H1 (cell line): ENCODE data around the gene RBM43. TPM values are rescaled to one million over a fixed set of nuclear protein-coding genes. Genes with fewer than 3 reads are reported as not detected.

Source experiments
- CTCF ChIA-PET: fragments of 300-600 bp; sonication (Branson Sonifier 250); formaldehyde crosslinking; loops from one replicate; lab custom pipeline; 2021; ENCODE audit not compliant: partially characterized antibody; lab: Charles Lee
- POLR2A ChIA-PET: fragments of 300-600 bp; sonication (Branson Sonifier 250); formaldehyde crosslinking; loops from one replicate; lab custom pipeline; 2021; ENCODE audit warnings: inconsistent platforms; ENCODE audit not compliant: partially characterized antibody; lab: Charles Lee
- DNase-seq, 2 experiments: peaks; one replicate each; pipeline versions ENCODE4 v3.0.0 to v3.0.0-alpha.2; 2010 to 2022; ENCODE audit warnings: low spot score in 2 of 2, low read depth in 1 of 2, mixed read lengths in 1 of 2
- FAIRE-seq: peaks from 2 replicates; lab custom pipeline; 2011; peaks lifted over from hg19 to GRCh38; lab: Jason Lieb, UNC
- H2AFZ ChIP-seq: 2 replicates; pipeline ENCODE4 v1.8.1; 2012; ENCODE audit warnings: low read length, inconsistent platforms
- H2AK5ac ChIP-seq: 2 replicates; pipeline ENCODE4 v1.6.1; 2013; ENCODE audit warnings: low read depth, low read length
- H2BK120ac ChIP-seq: replicated peaks from 2 replicates; pipeline ENCODE3; 2013; ENCODE audit warnings: low read depth, low read length, inconsistent platforms
- H2BK12ac ChIP-seq: 2 replicates; pipeline ENCODE4 v1.6.1; 2013; ENCODE audit warnings: low read depth, low read length
- H2BK15ac ChIP-seq: 2 replicates; pipeline ENCODE4 v1.6.1; 2013; ENCODE audit warnings: low read length
- H2BK20ac ChIP-seq: 2 replicates; pipeline ENCODE4 v1.6.1; 2013; ENCODE audit warnings: low read length
- H2BK5ac ChIP-seq: 2 replicates; pipeline ENCODE4 v1.6.1; 2013; ENCODE audit warnings: low read depth, low read length
- H3K14ac ChIP-seq: 2 replicates; pipeline ENCODE4 v1.6.1; 2013; ENCODE audit warnings: inconsistent platforms; ENCODE audit not compliant: insufficient read length
- H3K18ac ChIP-seq: 2 replicates; pipeline ENCODE4 v1.6.1; 2013; ENCODE audit warnings: low read length; ENCODE audit errors: extremely low read depth
- H3K23ac ChIP-seq: 2 replicates; pipeline ENCODE4 v1.6.1; 2013; ENCODE audit warnings: inconsistent platforms; ENCODE audit not compliant: insufficient read length
- H3K23me2 ChIP-seq: 2 replicates; pipeline ENCODE4 v1.6.1; 2013; ENCODE audit warnings: low read depth, low read length
- H3K27ac ChIP-seq: 2 replicates; pipeline ENCODE4 v1.6.1; 2011; ENCODE audit warnings: low read depth, low read length, inconsistent platforms
- H3K27me3 ChIP-seq, 4 experiments: replicated peaks in 1 of 4; 1 replicate in 1 of 4; 2 replicates in 3 of 4; pipeline versions ENCODE4 v1.6.1 to v1.8.1; 2011 to 2013; ENCODE audit warnings: low read length in 3 of 4, mild to moderate bottlenecking in 3 of 4, inconsistent platforms in 2 of 4, mixed read lengths in 2 of 4, moderate library complexity in 1 of 4; ENCODE audit not compliant: control insufficient read depth in 3 of 4, insufficient read depth in 3 of 4; ENCODE audit errors: extremely low read depth in 1 of 4
- H3K36me3 ChIP-seq, 4 experiments: 2 replicates each; pipeline versions ENCODE4 v1.6.1 to v1.8.1; 2011 to 2013; ENCODE audit warnings: mild to moderate bottlenecking in 4 of 4, low read length in 3 of 4, moderate library complexity in 2 of 4, control low read depth in 1 of 4, inconsistent platforms in 1 of 4; ENCODE audit not compliant: insufficient read depth in 4 of 4, control insufficient read depth in 2 of 4
- H3K4ac ChIP-seq: replicated peaks from 2 replicates; pipeline ENCODE3; 2013; ENCODE audit warnings: low read length, low read depth, mixed read lengths, inconsistent platforms; ENCODE audit not compliant: insufficient read length
- H3K4me1 ChIP-seq, 4 experiments: replicated peaks in 1 of 4; 1 replicate in 1 of 4; 2 replicates in 3 of 4; pipeline versions ENCODE4 v1.6.1 to v1.8.1; 2011 to 2013; ENCODE audit warnings: low read length in 3 of 4, inconsistent platforms in 2 of 4, mixed read lengths in 1 of 4; ENCODE audit not compliant: insufficient read depth in 4 of 4, control insufficient read depth in 3 of 4
- H3K4me2 ChIP-seq, 2 experiments: 2 replicates each; pipeline versions ENCODE4 v1.6.1 to v1.8.1; 2011 to 2013; ENCODE audit warnings: low read depth in 2 of 2, low read length in 2 of 2, control low read depth in 1 of 2, inconsistent platforms in 1 of 2, mild to moderate bottlenecking in 1 of 2; ENCODE audit not compliant: insufficient read depth in 1 of 2
- H3K4me3 ChIP-seq, 4 experiments: fragments of 200-600, 300-600 bp in 1 of 4; sonication (generic), shearing (Covaris generic), sonication (Bioruptor Twin) in 1 of 4; 2 replicates each; pipeline versions ENCODE4 v1.5.1 to v1.8.1; 2011 to 2016; ENCODE audit warnings: low read length in 4 of 4, low read depth in 3 of 4, control low read depth in 2 of 4, inconsistent platforms in 2 of 4, mild to moderate bottlenecking in 2 of 4, mixed read lengths in 1 of 4, moderate library complexity in 1 of 4; ENCODE audit not compliant: insufficient read depth in 2 of 4; ENCODE audit errors: extremely low read depth in 1 of 4
- H3K56ac ChIP-seq: replicated peaks from 2 replicates; pipeline ENCODE3; 2013; ENCODE audit warnings: low read depth, mild to moderate bottlenecking, mixed read lengths, low read length, inconsistent platforms; ENCODE audit not compliant: insufficient read length
- H3K79me1 ChIP-seq: 2 replicates; pipeline ENCODE4 v1.6.1; 2013; ENCODE audit warnings: low read depth, low read length, control low read depth
- H3K79me2 ChIP-seq, 2 experiments: 2 replicates each; pipeline versions ENCODE4 v1.6.1 to v1.8.1; 2012 to 2013; ENCODE audit warnings: low read length in 2 of 2, mild to moderate bottlenecking in 2 of 2, inconsistent platforms in 1 of 2; ENCODE audit not compliant: insufficient read depth in 2 of 2, control insufficient read depth in 1 of 2
- H3K9ac ChIP-seq, 4 experiments: replicated peaks in 1 of 4; 1 replicate in 1 of 4; 2 replicates in 3 of 4; pipeline versions ENCODE4 v1.6.1 to v1.8.1; 2011 to 2013; ENCODE audit warnings: low read depth in 3 of 4, low read length in 3 of 4, control low read depth in 2 of 4, mild to moderate bottlenecking in 2 of 4, moderate library complexity in 2 of 4, inconsistent platforms in 1 of 4; ENCODE audit errors: extremely low read depth in 1 of 4
- H3K9me3 ChIP-seq, 2 experiments: 2 replicates each; pipeline versions ENCODE4 v1.6.1 to v1.8.1; 2012 to 2013; ENCODE audit warnings: mild to moderate bottlenecking in 2 of 2, moderate library complexity in 2 of 2, control low read depth in 1 of 2, inconsistent platforms in 1 of 2, low read depth in 1 of 2, low read length in 1 of 2, mixed read lengths in 1 of 2; ENCODE audit not compliant: insufficient read depth in 2 of 2
- H4K20me1 ChIP-seq, 2 experiments: replicated peaks in 1 of 2; 2 replicates each; pipeline versions ENCODE3 to v1.8.1; 2011 to 2013; ENCODE audit warnings: inconsistent platforms in 2 of 2, low read length in 2 of 2, mild to moderate bottlenecking in 1 of 2; ENCODE audit not compliant: insufficient read depth in 2 of 2, control insufficient read depth in 1 of 2
- H4K5ac ChIP-seq: 2 replicates; pipeline ENCODE4 v1.6.1; 2013; ENCODE audit warnings: low read length, low read depth, mixed read lengths, inconsistent platforms; ENCODE audit not compliant: insufficient read length
- H4K8ac ChIP-seq: 2 replicates; pipeline ENCODE4 v1.8.0; 2013; ENCODE audit warnings: mild to moderate bottlenecking, moderate library complexity, low read length, inconsistent platforms; ENCODE audit not compliant: insufficient read depth; ENCODE audit errors: extremely low read depth
- H4K91ac ChIP-seq: replicated peaks from 2 replicates; pipeline ENCODE3; 2013; ENCODE audit warnings: low read length, mixed read lengths, inconsistent platforms; ENCODE audit not compliant: insufficient read length
- CHD2 ChIP-seq: IDR thresholded peaks from 2 replicates; pipeline ENCODE4 v1.6.1; 2012; ENCODE audit warnings: low read length, improper control_type of control experiment
- JUND ChIP-seq: IDR thresholded peaks from 2 replicates; pipeline ENCODE4 v1.6.1; 2011; ENCODE audit warnings: mild to moderate bottlenecking, improper control_type of control experiment, low read length
- KDM1A ChIP-seq: fragments of 200-600, 300-600 bp; sonication (generic); IDR thresholded peaks from 2 replicates; pipeline ENCODE4 v1.7.1; 2016; ENCODE audit warnings: mild to moderate bottlenecking, low read length, borderline replicate concordance
- RFX5 ChIP-seq: IDR thresholded peaks from 2 replicates; pipeline ENCODE4 v1.6.1; 2011; ENCODE audit warnings: low read depth, low read length, improper control_type of control experiment, borderline replicate concordance
- TCF12 ChIP-seq: IDR thresholded peaks from 2 replicates; pipeline ENCODE4 v1.6.1; 2011; ENCODE audit warnings: low read depth, mild to moderate bottlenecking, low read length
- WGBS, 2 experiments: shearing (Covaris generic) in 1 of 2; methylation state at CpG; one replicate each; pipeline versions ENCODE4 v1.1.6 to v1.1.7; 2013 to 2015; ENCODE audit warnings: low lambda C conversion rate in 2 of 2, mixed read lengths in 2 of 2, inconsistent platforms in 1 of 2, low coverage in 1 of 2, missing lambda C conversion rate in 1 of 2; ENCODE audit not compliant: insufficient replicate concordance in 2 of 2, insufficient coverage in 1 of 2, insufficient read length in 1 of 2; ENCODE audit errors: extremely low coverage in 1 of 2, missing lambda C conversion rate in 1 of 2; 5-methylcytosine and 5-hydroxymethylcytosine counted together
- polyA plus RNA-seq, 7 experiments: library from polyadenylated mRNA; depleted of rRNA in 3 of 7; stranded (reverse) in 5 of 7; unstranded in 2 of 7; fragments of >200 nt in 5 of 7; fragments of 200-250 nt in 2 of 7; gene quantifications; 1 replicate in 5 of 7; 2 replicates in 1 of 7; 4 replicates in 1 of 7; pipeline versions ENCODE4 v1.2.1 to v1.2.3, GENCODE V29; 2011 to 2013; ENCODE audit warnings: missing spikeins in 2 of 7, mixed read lengths in 2 of 7
- total RNA-seq: library from RNA; stranded (reverse); fragmentation: NEBNext Ultra II Directional; extraction: Animal tissue kit (Norgen Biotek cat#: 25700); gene quantifications from 2 replicates; pipeline ENCODE4 v1.2.1, GENCODE V29; 2021
- TF ChIP-seq, protein P1 (sequence below): IDR thresholded peaks from 2 replicates; pipeline ENCODE4 v1.6.1; 2012; ENCODE audit warnings: low read length, inconsistent platforms

The RBM43 gene
- total and polyA plus RNA-seq, 2 of the 8 experiments (the other 6 are each of a cell fraction or from before 2014, with no cell fraction given): 1.7 to 2.0 TPM

GRCh38 chr2:151240433-151240832 lies 21.2 kb downstream of the RBM43 start:
- Histone ChIP-seq H3K18ac (no peak overlapping the region), H3K27ac (no peak overlapping the region), H3K14ac (no peak overlapping the region), H2BK5ac (no peak overlapping the region), H3K4ac (no peak overlapping the region), H2BK120ac (no peak overlapping the region), H4K91ac (no peak overlapping the region), H3K9me3 (no peaks in the 10 kb centered on the region), H3K27me3 (no peaks in the 10 kb centered on the region), H3K23ac (no peak overlapping the region), H2BK12ac (no peak overlapping the region), H3K4me1 (no peaks in the 10 kb centered on the region; a peak in 1 of 7 replicates), H4K20me1 (no peaks in the 10 kb centered on the region), H2AK5ac (no peak overlapping the region), H2BK20ac (no peak overlapping the region), H3K4me3 (no peak overlapping the region), H3K79me1 (no peaks in the 10 kb centered on the region), H3K79me2 (no peaks in the 10 kb centered on the region), H3K23me2 (no peaks in the 10 kb centered on the region), H2AFZ (no peak overlapping the region), H2BK15ac (no peak overlapping the region), H3K9ac (no peak overlapping the region), H3K56ac (no peak overlapping the region), H3K36me3 (no peaks in the 10 kb centered on the region), H3K4me2 (no peak overlapping the region), H4K8ac (no peak overlapping the region), H4K5ac (no peak overlapping the region)
- POLR2A ChIA-PET: no interaction called here
- FAIRE-seq (no peak), DNase-seq (no peak)
- 83% methylated on average over 1 of the region's 1 CpG; no CpG with 5 or more reads in 1 of the 2 experiments for WGBS, 2 experiments
- CTCF ChIA-PET: interaction anchor here (0.7 to 3.2 kb wide), 12 partner anchors 9 to 1643 kb away, joined by 3 to 32 read pairs (median 4); no protein-coding TSS in a partner anchor
- TF ChIP-seq, protein P1, sequence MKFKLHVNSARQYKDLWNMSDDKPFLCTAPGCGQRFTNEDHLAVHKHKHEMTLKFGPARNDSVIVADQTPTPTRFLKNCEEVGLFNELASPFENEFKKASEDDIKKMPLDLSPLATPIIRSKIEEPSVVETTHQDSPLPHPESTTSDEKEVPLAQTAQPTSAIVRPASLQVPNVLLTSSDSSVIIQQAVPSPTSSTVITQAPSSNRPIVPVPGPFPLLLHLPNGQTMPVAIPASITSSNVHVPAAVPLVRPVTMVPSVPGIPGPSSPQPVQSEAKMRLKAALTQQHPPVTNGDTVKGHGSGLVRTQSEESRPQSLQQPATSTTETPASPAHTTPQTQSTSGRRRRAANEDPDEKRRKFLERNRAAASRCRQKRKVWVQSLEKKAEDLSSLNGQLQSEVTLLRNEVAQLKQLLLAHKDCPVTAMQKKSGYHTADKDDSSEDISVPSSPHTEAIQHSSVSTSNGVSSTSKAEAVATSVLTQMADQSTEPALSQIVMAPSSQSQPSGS: no peak
- no peak for TF ChIP-seq KDM1A
- TF ChIP-seq RFX5: no peak
- TF ChIP-seq CHD2: no peak
- no peak for TF ChIP-seq JUND
- TF ChIP-seq TCF12: no peak
